PC-3 (cell line): ENCODE measurements around the gene KIAA1549.

Source experiments
- EZH2 ChIP-seq: fragments of 300-600 bp; sonication (generic); IDR thresholded peaks from one replicate; pipeline ENCODE4 v1.6.1; 2017; ENCODE audit warnings: antibody characterized with exemption, mild to moderate bottlenecking, low read length; ENCODE audit not compliant: unreplicated experiment
- EZH2phosphoT487 ChIP-seq: fragments of 300-600 bp; sonication (generic); IDR thresholded peaks from 2 replicates; pipeline ENCODE4 v1.6.1; 2018; ENCODE audit warnings: mild to moderate bottlenecking, antibody characterized with exemption, low read length, borderline replicate concordance
- TF ChIP-seq, protein P1 (sequence below): fragments of 300-600 bp; sonication (generic); conservative IDR thresholded peaks from 2 replicates; pipeline ENCODE4 v1.5.1; 2017; ENCODE audit warnings: antibody characterized with exemption, low read depth, mild to moderate bottlenecking, low read length

DNA sequence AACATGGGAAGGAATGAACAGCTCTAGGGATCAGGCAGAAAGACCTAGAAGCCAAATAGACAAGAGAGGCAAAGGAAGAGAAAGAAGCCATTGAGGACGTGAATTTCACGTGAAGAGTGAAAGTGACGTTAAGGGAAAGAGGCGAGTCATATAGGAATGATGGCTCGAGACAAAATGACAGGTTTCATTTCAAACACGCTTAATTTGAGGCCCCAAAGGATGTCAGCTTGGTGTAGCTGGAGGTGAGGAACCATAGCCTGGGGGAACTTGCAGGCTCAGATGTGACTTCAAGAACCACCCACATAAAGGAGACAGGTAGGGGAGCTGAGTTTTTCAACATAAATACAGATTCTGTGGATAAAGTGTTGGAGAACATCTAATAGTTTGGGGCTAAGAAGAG lies 98.9 kb downstream of the KIAA1549 start:
- TF ChIP-seq, protein P1, sequence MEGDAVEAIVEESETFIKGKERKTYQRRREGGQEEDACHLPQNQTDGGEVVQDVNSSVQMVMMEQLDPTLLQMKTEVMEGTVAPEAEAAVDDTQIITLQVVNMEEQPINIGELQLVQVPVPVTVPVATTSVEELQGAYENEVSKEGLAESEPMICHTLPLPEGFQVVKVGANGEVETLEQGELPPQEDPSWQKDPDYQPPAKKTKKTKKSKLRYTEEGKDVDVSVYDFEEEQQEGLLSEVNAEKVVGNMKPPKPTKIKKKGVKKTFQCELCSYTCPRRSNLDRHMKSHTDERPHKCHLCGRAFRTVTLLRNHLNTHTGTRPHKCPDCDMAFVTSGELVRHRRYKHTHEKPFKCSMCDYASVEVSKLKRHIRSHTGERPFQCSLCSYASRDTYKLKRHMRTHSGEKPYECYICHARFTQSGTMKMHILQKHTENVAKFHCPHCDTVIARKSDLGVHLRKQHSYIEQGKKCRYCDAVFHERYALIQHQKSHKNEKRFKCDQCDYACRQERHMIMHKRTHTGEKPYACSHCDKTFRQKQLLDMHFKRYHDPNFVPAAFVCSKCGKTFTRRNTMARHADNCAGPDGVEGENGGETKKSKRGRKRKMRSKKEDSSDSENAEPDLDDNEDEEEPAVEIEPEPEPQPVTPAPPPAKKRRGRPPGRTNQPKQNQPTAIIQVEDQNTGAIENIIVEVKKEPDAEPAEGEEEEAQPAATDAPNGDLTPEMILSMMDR, result no peak
- no peak for TF ChIP-seq EZH2phosphoT487
- TF ChIP-seq EZH2, result no peak
